NCI-H82 (cell line): ENCODE measurements around the gene CACNA1I.

Source experiments
- DNase-seq: peaks from one replicate; lab custom pipeline; 2025; lab: John Stamatoyannopoulos, UW

The CACNA1I gene

DNA sequence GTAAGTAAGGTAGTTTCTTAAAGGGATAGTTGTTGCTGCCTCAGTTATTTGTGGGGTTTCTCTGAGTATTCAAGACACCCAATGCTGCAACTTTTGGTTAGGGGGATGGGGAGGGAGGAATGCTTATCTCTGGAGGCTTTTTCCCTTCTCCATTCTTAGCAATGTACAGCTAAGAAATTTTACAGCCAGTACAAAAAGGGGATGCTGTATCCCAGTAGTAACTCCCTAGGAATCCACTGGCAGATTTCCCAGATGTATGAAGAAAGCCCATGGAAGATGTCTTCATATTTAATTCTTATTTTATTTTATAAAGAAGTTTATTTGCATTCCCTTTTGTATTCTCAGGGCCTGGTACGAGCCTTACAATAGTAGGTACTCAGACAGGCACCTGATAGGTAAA, 168.2 kb downstream of the CACNA1I start:
- no peak for DNase-seq
